Measurements from ENCODE around the gene PARM1. TPM values are rescaled to one million over a fixed set of nuclear protein-coding genes. Genes with fewer than 3 reads are reported as not detected.

Gene PARM1
- total and polyA plus RNA-seq, 9 of the 15 experiments (the other 6 are each of a cell fraction or from before 2014, with no cell fraction given): 0.07 TPM; not detected in 8

DNA sequence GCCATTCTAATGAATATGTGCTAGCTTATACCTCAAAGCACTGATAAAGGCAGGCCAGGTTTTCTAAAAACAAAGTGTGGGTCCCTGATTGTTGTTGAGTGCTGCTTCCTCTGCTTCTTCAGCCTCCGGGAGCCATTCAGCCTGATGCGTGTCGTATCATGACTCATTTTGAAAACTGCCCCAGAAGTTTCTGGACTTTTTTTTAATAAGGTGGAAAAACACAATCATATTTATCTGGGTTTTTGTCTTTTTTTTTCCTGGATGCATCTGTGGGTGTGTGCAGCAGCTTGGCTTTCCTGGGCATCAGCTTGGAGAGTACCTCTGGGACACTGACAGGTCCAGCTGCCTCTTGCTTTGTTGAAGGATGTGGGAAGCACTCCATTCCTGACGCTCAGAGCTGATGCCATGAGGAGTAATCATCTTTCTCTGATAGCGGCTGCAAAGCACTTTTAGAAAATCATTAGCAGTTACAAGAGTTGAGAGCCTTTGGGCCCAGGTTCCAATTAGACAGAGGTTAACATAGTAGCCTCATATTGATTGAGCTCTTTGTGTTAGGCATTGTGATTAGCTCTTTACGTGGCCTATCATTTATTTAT is 66.9 kb downstream of the PARM1 start:
- Histone ChIP-seq H3K9ac (ENCODE audit: insufficient read depth in 1 of 2, low read depth in 2 of 2, low read length in 2 of 2) (no peak overlapping the region), H3K79me2 (ENCODE audit: control insufficient read depth, insufficient read depth, low read length) (no peaks in the 10 kb centered on the region), H3K9me3 (replicated peaks; ENCODE audit: control insufficient read depth, insufficient read depth, low read depth, low read length) (no peaks in the 10 kb centered on the region), H3K27ac (ENCODE audit: extremely low read depth, low read depth, low read length) (no peak overlapping the region), H3K36me3 (ENCODE audit: control insufficient read depth, insufficient read depth, low read length) (no peaks in the 10 kb centered on the region), H4K20me1 (replicated peaks; ENCODE audit: control insufficient read depth, insufficient read depth, low read length) (no peaks in the 10 kb centered on the region), H3K4me2 (ENCODE audit: insufficient read depth, low read length) (no peak overlapping the region), H3K4me1 (replicated peaks in 1 of 2; ENCODE audit: control insufficient read depth in 2 of 2, insufficient read depth in 2 of 2, low read length in 2 of 2) (no peaks in the 10 kb centered on the region), H3K4me3 (no peak overlapping the region), H2AFZ (ENCODE audit: low read depth, low read length) (no peak overlapping the region), H3K27me3 (ENCODE audit: control insufficient read depth in 2 of 2, insufficient read depth in 2 of 2, low read length in 2 of 2) (no peaks in the 10 kb centered on the region), H3K9me1 (ENCODE audit: control insufficient read depth, insufficient read depth, low read length) (no peaks in the 10 kb centered on the region)
- DNase-seq (ENCODE audit: extremely low read depth in 1 of 4, low spot score in 3 of 4): no peak
- ATAC-seq: no peak
- 0% methylated on average over 6 of the region's 6 CpGs for WGBS (ENCODE audit: insufficient coverage, low coverage, missing lambda C conversion rate)
- no peak for TF ChIP-seq MEF2A (IDR thresholded peaks at IDR 0.05; ENCODE audit: control insufficient read depth, low read depth, low read length)
- TF ChIP-seq KDM2B (CRISPR knock-in tag; IDR thresholded peaks at IDR 0.05): no peak
- no peak for TF ChIP-seq FOSL1 (tag; conservative IDR thresholded peaks at IDR 0.05)
- TF ChIP-seq, protein P1, sequence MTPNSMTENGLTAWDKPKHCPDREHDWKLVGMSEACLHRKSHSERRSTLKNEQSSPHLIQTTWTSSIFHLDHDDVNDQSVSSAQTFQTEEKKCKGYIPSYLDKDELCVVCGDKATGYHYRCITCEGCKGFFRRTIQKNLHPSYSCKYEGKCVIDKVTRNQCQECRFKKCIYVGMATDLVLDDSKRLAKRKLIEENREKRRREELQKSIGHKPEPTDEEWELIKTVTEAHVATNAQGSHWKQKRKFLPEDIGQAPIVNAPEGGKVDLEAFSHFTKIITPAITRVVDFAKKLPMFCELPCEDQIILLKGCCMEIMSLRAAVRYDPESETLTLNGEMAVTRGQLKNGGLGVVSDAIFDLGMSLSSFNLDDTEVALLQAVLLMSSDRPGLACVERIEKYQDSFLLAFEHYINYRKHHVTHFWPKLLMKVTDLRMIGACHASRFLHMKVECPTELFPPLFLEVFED (CRISPR knock-in tag; conservative IDR thresholded peaks at IDR 0.05): no peak
- TF ChIP-seq SMAD3 (CRISPR knock-in tag; conservative IDR thresholded peaks at IDR 0.05): no peak
- TF ChIP-seq GABPB2 (CRISPR knock-in tag; conservative IDR thresholded peaks at IDR 0.05): no peak
- TF ChIP-seq SMARCE1 (IDR thresholded peaks at IDR 0.05): no peak
- in situ Hi-C loops (cut with MboI) (no loop called here), intact Hi-C loops (cut with micrococcal nuclease) (no loop called here)
- BruUV-seq (replicated peaks): no TSS peak
- FAIRE-seq: no peak
- POLR2A ChIA-PET: interaction anchor here (0.6 kb wide), 1 partner anchor 416 kb away, joined by 3 read pairs; no protein-coding TSS in a partner anchor
- CTCF ChIA-PET (ENCODE audit: low intra/inter-chr PET ratio): no interaction called here
